ENCODE results near the gene TMIE. TPM values are rescaled to one million over a fixed set of nuclear protein-coding genes. Genes with fewer than 3 reads are reported as not detected.

Gene TMIE
- total and polyA plus RNA-seq, 2 of the 8 experiments (the other 6 are each of a cell fraction or from before 2014, with no cell fraction given) = 0.45 to 0.67 TPM

- no peaks in the 10 kb centered on the region for H3K9me3 ChIP-seq (ENCODE audit: insufficient read depth in 2 of 2, low read depth in 1 of 2, low read length in 1 of 2)
- H2BK15ac ChIP-seq (ENCODE audit: low read length) = no peak overlapping the region
- H3K56ac ChIP-seq (replicated peaks; ENCODE audit: insufficient read length, low read depth, low read length) = no peak overlapping the region
- H3K4me3 ChIP-seq (ENCODE audit: extremely low read depth in 1 of 4, insufficient read depth in 2 of 4, low read depth in 3 of 4, low read length in 4 of 4) = no peak overlapping the region
- DNase-seq (ENCODE audit: low read depth in 1 of 2, low spot score in 2 of 2) (no peak), FAIRE-seq (no peak)
- no peak overlapping the region for H2AFZ ChIP-seq (ENCODE audit: low read length)
- H3K18ac ChIP-seq (ENCODE audit: extremely low read depth, low read length) = no peak overlapping the region
- H3K4ac ChIP-seq (replicated peaks; ENCODE audit: insufficient read length, low read depth, low read length) = no peak overlapping the region
- ChIA-PET CTCF (ENCODE audit: partially characterized antibody) (interaction anchor here (1.0 to 6.5 kb wide), 18 partner anchors 9 to 284 kb away, joined by 3 to 91 read pairs (median 8); partner anchors contain the start of gene PRSS50), POLR2A (ENCODE audit: partially characterized antibody) (interaction anchor here (1.3 kb wide), 1 partner anchor 33 kb away, joined by 3 read pairs; no protein-coding TSS in a partner anchor)
- no peak overlapping the region for H3K14ac ChIP-seq (ENCODE audit: insufficient read length)
- H3K4me1 ChIP-seq (replicated peaks in 1 of 4; ENCODE audit: control insufficient read depth in 3 of 4, insufficient read depth in 4 of 4, low read length in 3 of 4) = peaks cover 0 to 6% (median 0%) of the 10 kb centered on the region in 4 experiments; a peak in 1 of 7 replicates
- no peak overlapping the region for H2BK20ac ChIP-seq (ENCODE audit: low read length)
- H2BK12ac ChIP-seq (ENCODE audit: low read depth, low read length) = no peak overlapping the region
- H2AK5ac ChIP-seq (ENCODE audit: low read depth, low read length) = no peak overlapping the region
- H4K5ac ChIP-seq (ENCODE audit: insufficient read length, low read depth, low read length) = no peak overlapping the region
- H3K36me3 ChIP-seq (ENCODE audit: control insufficient read depth in 2 of 4, insufficient read depth in 4 of 4, low read length in 3 of 4) = no peaks in the 10 kb centered on the region
- H2BK120ac ChIP-seq (replicated peaks; ENCODE audit: low read depth, low read length) = no peak overlapping the region
- TF ChIP-seq SP4 (IDR thresholded peaks at IDR 0.05; ENCODE audit: low read length) = no peak
- H3K9ac ChIP-seq (replicated peaks in 1 of 4; ENCODE audit: extremely low read depth in 1 of 4, low read depth in 3 of 4, low read length in 3 of 4) = no peak overlapping the region
- no peak overlapping the region for H3K23ac ChIP-seq (ENCODE audit: insufficient read length)
- H3K4me2 ChIP-seq (ENCODE audit: insufficient read depth in 1 of 2, low read depth in 2 of 2, low read length in 2 of 2) = no peak overlapping the region
- no peaks in the 10 kb centered on the region for H3K79me2 ChIP-seq (ENCODE audit: control insufficient read depth in 1 of 2, insufficient read depth in 2 of 2, low read length in 2 of 2)
- no peaks in the 10 kb centered on the region for H3K23me2 ChIP-seq (ENCODE audit: low read depth, low read length)
- no peak overlapping the region for H3K27ac ChIP-seq (ENCODE audit: low read depth, low read length)
- H3K79me1 ChIP-seq (ENCODE audit: low read depth, low read length) = no peaks in the 10 kb centered on the region
- H3K27me3 ChIP-seq (replicated peaks in 1 of 4; ENCODE audit: control insufficient read depth in 3 of 4, extremely low read depth in 1 of 4, insufficient read depth in 3 of 4, low read length in 3 of 4) = peaks cover 0 to 3% (median 0%) of the 10 kb centered on the region in 4 experiments; a peak in 1 of 7 replicates
- H4K20me1 ChIP-seq (replicated peaks in 1 of 2; ENCODE audit: control insufficient read depth in 1 of 2, insufficient read depth in 2 of 2, low read length in 2 of 2) = peaks cover 2 to 4% of the 10 kb centered on the region in 2 experiments
- H4K91ac ChIP-seq (replicated peaks; ENCODE audit: insufficient read length, low read length) = no peak overlapping the region
- no peak overlapping the region for H4K8ac ChIP-seq (ENCODE audit: extremely low read depth, insufficient read depth, low read length)
- 0 out of 2 replicates have a peak overlapping the region, but pooled peaks have one; percentile 46 for H2BK5ac ChIP-seq (ENCODE audit: low read depth, low read length)
- WGBS, 2 experiments (ENCODE audit: extremely low coverage in 1 of 2, insufficient coverage in 1 of 2, insufficient read length in 1 of 2, insufficient replicate concordance in 2 of 2, low coverage in 1 of 2, low lambda C conversion rate in 2 of 2, missing lambda C conversion rate in 1 of 2) = 84% methylated on average over 11 of the region's 11 CpGs; no CpG with 5 or more reads in 1 of the 2 experiments
Observed at GRCh38 chr3:46708401-46709156, 7.4 kb downstream of the TMIE start.
